Uterus (tissue), 4 donors: ENCODE measurements around the gene DISP1. TPM values are rescaled to one million over a fixed set of nuclear protein-coding genes. Genes with fewer than 3 reads are reported as not detected.

ENCODE experiments used
- DNase-seq, 2 donors: peaks; one replicate each; pipeline ENCODE4 v3.0.0-alpha.2; 2019 to 2020
- H3K27ac ChIP-seq, 2 donors: fragments of 200-600 bp; sonication (generic); 1 replicate in 1 of 2; 2 replicates in 1 of 2; pipeline ENCODE4 v1.5.1; 2016 to 2018
- H3K27me3 ChIP-seq, 2 donors: fragments of 200-600 bp; sonication (generic); one replicate each; pipeline ENCODE4 v1.5.1; 2018 to 2019; ENCODE audit warnings: control low read depth in 1 of 2
- H3K36me3 ChIP-seq, 2 donors: fragments of 200-600 bp; sonication (generic); one replicate each; pipeline ENCODE4 v1.5.1; 2019; ENCODE audit warnings: control low read depth in 1 of 2
- H3K4me1 ChIP-seq, 2 donors: fragments of 200-600 bp; sonication (generic); one replicate each; pipeline ENCODE4 v1.5.1; 2018 to 2019; ENCODE audit warnings: control low read depth in 1 of 2
- H3K4me3 ChIP-seq, 2 donors: fragments of 200-600 bp; sonication (generic); 1 replicate in 1 of 2; 2 replicates in 1 of 2; pipeline ENCODE4 v1.5.1; 2018 to 2019; ENCODE audit warnings: mild to moderate bottlenecking in 1 of 2
- H3K9me3 ChIP-seq, 2 donors: fragments of 200-600 bp; sonication (generic); one replicate each; pipeline ENCODE4 v1.5.1; 2019; ENCODE audit warnings: control low read depth in 1 of 2
- CTCF ChIP-seq, 4 experiments: fragments of 200-600 bp in 2 of 4; fragments of 450-650 bp in 2 of 4; sonication (generic) in 2 of 4; IDR thresholded peaks; one replicate each; pipeline ENCODE4 v1.5.1; 2016 to 2019; ENCODE audit warnings: antibody characterized with exemption in 4 of 4, mild to moderate bottlenecking in 2 of 4, moderate library complexity in 1 of 4
- POLR2A ChIP-seq, 2 donors: fragments of 450-650 bp; IDR thresholded peaks; one replicate each; pipeline ENCODE4 v1.6.1; 2016; ENCODE audit warnings: antibody characterized with exemption in 2 of 2, mild to moderate bottlenecking in 1 of 2, moderate library complexity in 1 of 2
- intact Hi-C: fragments of 100-400 bp; cut with DNase I; formaldehyde crosslinking; loops from one replicate; pipeline ENCODE4 v1.15.1; 2023; ENCODE audit warnings: low total_unique reads
- total RNA-seq, 4 donors: library from RNA; depleted of rRNA in 3 of 4; stranded (reverse); fragments of >200 nt in 3 of 4; gene quantifications; one replicate each; pipeline versions ENCODE4 v1.1.0 to v1.2.4, GENCODE V29; 2014 to 2023
- donor health status: DM: yes; HTN: yes; CAD: no.

Gene DISP1
- total RNA-seq, 4 donors from 2014 or later, result 10.0 to 19.5 (median 16.0) TPM

GRCh38 chr1:222772996-222773379 lies 41.9 kb upstream of the DISP1 start:
- intact Hi-C loops, result no loop called here
- Histone ChIP-seq H3K4me1 (no peaks in the 10 kb centered on the region), H3K27ac (no peak overlapping the region), H3K9me3 (peaks cover 0 to 5% of the 10 kb centered on the region in 2 donors), H3K36me3 (no peaks in the 10 kb centered on the region), H3K27me3 (no peaks in the 10 kb centered on the region), H3K4me3 (no peak overlapping the region)
- DNase-seq, result no peak
- TF ChIP-seq CTCF (IDR thresholded peaks at IDR 0.05) (no peak), POLR2A (IDR thresholded peaks at IDR 0.05) (no peak)

GRCh38 chr1:222777463-222777862 lies 37.4 kb upstream of the DISP1 start:
- Histone ChIP-seq H3K36me3 (no peaks in the 10 kb centered on the region), H3K27me3 (no peaks in the 10 kb centered on the region), H3K9me3 (no peaks in the 10 kb centered on the region), H3K27ac (no peak overlapping the region), H3K4me3 (no peak overlapping the region), H3K4me1 (no peaks in the 10 kb centered on the region)
- intact Hi-C loops, result no loop called here
- TF ChIP-seq POLR2A (IDR thresholded peaks at IDR 0.05), result no peak
- no peak for DNase-seq

DNA sequence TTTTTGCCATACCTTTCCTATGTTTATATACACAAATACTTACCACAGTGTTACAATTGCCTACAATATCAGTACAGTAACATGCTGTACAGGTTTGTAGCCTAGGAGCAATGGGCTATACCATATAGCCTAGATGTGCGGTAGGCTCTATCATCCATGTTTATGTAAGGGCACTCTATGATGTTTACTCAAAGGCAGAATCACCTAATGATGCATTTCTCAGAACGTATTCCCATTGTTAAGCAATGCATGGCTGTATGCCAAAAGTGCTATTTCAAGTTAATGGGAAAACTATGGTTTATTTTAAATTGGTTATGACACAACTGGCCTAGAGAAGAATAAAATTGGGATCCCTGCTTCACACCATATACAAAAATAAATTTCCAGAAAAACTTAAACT lies 36.9 kb upstream of the DISP1 start:
- no peak overlapping the region for H3K4me3 ChIP-seq
- intact Hi-C loops, result no loop called here
- H3K4me1 ChIP-seq, result no peaks in the 10 kb centered on the region
- no peak for DNase-seq
- H3K27me3 ChIP-seq, result no peaks in the 10 kb centered on the region
- H3K9me3 ChIP-seq, result no peaks in the 10 kb centered on the region
- TF ChIP-seq CTCF (IDR thresholded peaks at IDR 0.05), result no peak
- TF ChIP-seq POLR2A (IDR thresholded peaks at IDR 0.05), result no peak
- no peaks in the 10 kb centered on the region for H3K36me3 ChIP-seq
- H3K27ac ChIP-seq, result no peak overlapping the region

DNA sequence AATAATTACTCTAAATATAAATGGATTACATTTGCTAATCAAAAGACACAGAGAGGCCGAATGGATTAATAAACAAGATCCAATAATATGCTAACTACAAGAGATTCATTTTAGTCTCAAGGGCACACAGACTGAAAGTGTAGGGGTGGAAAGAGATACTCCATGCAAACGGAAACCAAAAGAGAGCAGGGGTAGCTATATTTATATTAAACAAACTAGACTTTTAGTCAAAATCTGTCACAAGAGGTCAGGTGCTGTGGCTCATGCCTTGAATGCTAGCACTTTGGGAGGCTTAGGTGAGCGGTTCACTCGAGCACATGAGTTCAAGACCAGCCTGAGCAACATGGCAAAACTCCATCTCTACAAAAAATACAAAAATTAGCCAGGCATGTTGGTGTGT lies 33.6 kb upstream of the DISP1 start:
- no peaks in the 10 kb centered on the region for H3K9me3 ChIP-seq
- no peak overlapping the region for H3K4me3 ChIP-seq
- intact Hi-C loops, result no loop called here
- no peaks in the 10 kb centered on the region for H3K27me3 ChIP-seq
- no peak for TF ChIP-seq CTCF (IDR thresholded peaks at IDR 0.05)
- TF ChIP-seq POLR2A (IDR thresholded peaks at IDR 0.05), result no peak
- H3K36me3 ChIP-seq, result no peaks in the 10 kb centered on the region
- H3K27ac ChIP-seq, result no peak overlapping the region
- no peaks in the 10 kb centered on the region for H3K4me1 ChIP-seq
- DNase-seq, result no peak

DNA sequence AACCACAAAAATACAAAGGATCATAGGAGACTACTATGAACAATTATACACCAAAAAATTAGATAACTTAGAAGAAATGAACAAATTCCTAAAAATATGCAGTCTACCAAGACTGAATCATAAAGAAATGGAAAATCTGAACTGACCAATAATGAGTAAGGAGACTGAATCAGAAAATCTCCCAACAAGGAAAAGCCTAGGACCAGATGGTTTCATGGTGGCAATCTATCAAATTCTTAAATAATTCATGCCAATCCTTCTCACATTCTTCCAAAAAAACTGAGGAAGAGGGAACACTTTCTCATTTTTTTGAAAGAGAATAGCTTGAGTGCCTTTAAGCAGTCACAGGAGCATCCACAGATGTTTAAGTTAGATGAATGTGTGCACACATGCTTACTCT lies 31.8 kb upstream of the DISP1 start:
- no peaks in the 10 kb centered on the region for H3K4me1 ChIP-seq
- TF ChIP-seq POLR2A (IDR thresholded peaks at IDR 0.05) (no peak), CTCF (IDR thresholded peaks at IDR 0.05) (no peak)
- no peaks in the 10 kb centered on the region for H3K9me3 ChIP-seq
- H3K36me3 ChIP-seq, result no peaks in the 10 kb centered on the region
- no peaks in the 10 kb centered on the region for H3K27me3 ChIP-seq
- H3K4me3 ChIP-seq, result no peak overlapping the region
- DNase-seq, result no peak
- intact Hi-C loops, result no loop called here
- no peak overlapping the region for H3K27ac ChIP-seq

- TF ChIP-seq POLR2A (IDR thresholded peaks at IDR 0.05), result no peak
- no peak for TF ChIP-seq CTCF (IDR thresholded peaks at IDR 0.05)
- intact Hi-C loops, result no loop called here
- no peak overlapping the region for H3K27ac ChIP-seq
Observed at GRCh38 chr1:222784371-222784770, 30.5 kb upstream of the DISP1 start.

More at GRCh38 chr1:222784371-222784770, 30.5 kb upstream of the DISP1 start:
- Histone ChIP-seq H3K4me1 (no peaks in the 10 kb centered on the region), H3K27me3 (no peaks in the 10 kb centered on the region), H3K4me3 (no peak overlapping the region), H3K36me3 (no peaks in the 10 kb centered on the region), H3K9me3 (no peaks in the 10 kb centered on the region)
- DNase-seq, result no peak
